K562 (cell line): ENCODE data around the gene NASP. TPM values are rescaled to one million over a fixed set of nuclear protein-coding genes. Genes with fewer than 3 reads are reported as not detected.

Experiments
- ATAC-seq: fragments of 200-7000 bp; cut with Tn5 transposase; 3 replicates; pipeline ENCODE4 v1.9.1; 2020; ENCODE audit warnings: moderate library complexity
- BruUV-seq: library from RNA; stranded (reverse); fragments of 400-500 nt; replicated peaks from 2 replicates; lab custom pipeline; 2021; lab: Mats Ljungman, UMichigan
- CTCF ChIA-PET: fragments of 300-600 bp; formaldehyde crosslinking; extraction: SDS; loops from one replicate; lab custom pipeline; 2021; ENCODE audit warnings: low intra/inter-chr PET ratio; lab: Yijun Ruan, JAX
- POLR2A ChIA-PET: fragments of 300-600, 350-650 bp; sonication (Branson Sonifier 250); formaldehyde crosslinking; extraction: SDS; loops from one replicate; lab custom pipeline; 2021; ENCODE audit warnings: antibody characterized with exemption, inconsistent platforms; lab: Yijun Ruan, JAX
- DNase-seq, 4 experiments: peaks; one replicate each; pipeline versions ENCODE4 v3.0.0 to v3.0.0-alpha.2; 2011 to 2018; ENCODE audit warnings: low spot score in 3 of 4, mixed read lengths in 3 of 4; ENCODE audit errors: extremely low read depth in 1 of 4
- FAIRE-seq: peaks from 2 replicates; lab custom pipeline; 2011; peaks lifted over from hg19 to GRCh38; lab: Jason Lieb, UNC
- H2AFZ ChIP-seq: 2 replicates; pipeline ENCODE4 v1.6.0; 2011; ENCODE audit warnings: low read depth, low read length, control low read depth, inconsistent platforms
- H3K27ac ChIP-seq: fragments of 200-600 bp; 3 replicates; pipeline ENCODE4 v1.8.0; 2011; ENCODE audit warnings: low read depth, mild to moderate bottlenecking, control low read depth, inconsistent platforms, low read length, moderate library complexity, mixed read lengths; ENCODE audit errors: extremely low read depth
- H3K27me3 ChIP-seq, 2 experiments: fragments of 300-600 bp in 1 of 2; 2 replicates in 1 of 2; 3 replicates in 1 of 2; pipeline versions ENCODE4 v1.6.0 to v1.8.0; 2011; ENCODE audit warnings: inconsistent platforms in 2 of 2, low read length in 2 of 2, mild to moderate bottlenecking in 1 of 2, mixed read lengths in 1 of 2, moderate library complexity in 1 of 2; ENCODE audit not compliant: control insufficient read depth in 2 of 2, insufficient read depth in 2 of 2
- H3K36me3 ChIP-seq: fragments of 300-600 bp; 3 replicates; pipeline ENCODE4 v1.8.0; 2011; ENCODE audit warnings: mild to moderate bottlenecking, low read length, inconsistent platforms; ENCODE audit not compliant: control insufficient read depth, insufficient read depth
- H3K4me1 ChIP-seq, 2 experiments: fragments of 200-600 bp in 1 of 2; replicated peaks in 1 of 2; 2 replicates in 1 of 2; 3 replicates in 1 of 2; pipeline versions ENCODE4 v1.5.1 to v1.8.0; 2011; ENCODE audit warnings: inconsistent platforms in 2 of 2, low read length in 2 of 2, mild to moderate bottlenecking in 1 of 2, mixed read lengths in 1 of 2, moderate library complexity in 1 of 2; ENCODE audit not compliant: control insufficient read depth in 2 of 2, insufficient read depth in 2 of 2
- H3K4me2 ChIP-seq: 2 replicates; pipeline ENCODE4 v1.6.1; 2011; ENCODE audit warnings: low read length, control low read depth, inconsistent platforms, mixed read lengths; ENCODE audit not compliant: insufficient read depth
- H3K4me3 ChIP-seq: fragments of 200-600 bp; sonication (generic), shearing (Covaris generic); 2 replicates; pipeline ENCODE4 v1.5.1; 2016; ENCODE audit warnings: control low read depth, inconsistent platforms
- H3K79me2 ChIP-seq: fragments of 200-600 bp; 3 replicates; pipeline ENCODE4 v1.8.0; 2011; ENCODE audit warnings: low read length, inconsistent platforms; ENCODE audit not compliant: control insufficient read depth, insufficient read depth
- H3K9ac ChIP-seq, 2 experiments: 2 replicates each; pipeline versions ENCODE4 v1.6.0 to v1.6.1; 2011; ENCODE audit warnings: low read depth in 2 of 2, low read length in 2 of 2, control low read depth in 1 of 2, inconsistent platforms in 1 of 2, mild to moderate bottlenecking in 1 of 2, mixed read lengths in 1 of 2; ENCODE audit not compliant: insufficient read depth in 1 of 2
- H3K9me1 ChIP-seq: one replicate; pipeline ENCODE4 v1.6.0; 2011; ENCODE audit warnings: inconsistent platforms, mild to moderate bottlenecking, low read length, moderate library complexity; ENCODE audit not compliant: control insufficient read depth, insufficient read depth
- H3K9me3 ChIP-seq: replicated peaks from 2 replicates; pipeline ENCODE4 v1.5.1; 2011; ENCODE audit warnings: low read depth, low read length, inconsistent platforms; ENCODE audit not compliant: control insufficient read depth, insufficient read depth
- H4K20me1 ChIP-seq: replicated peaks from 2 replicates; pipeline ENCODE4 v1.6.1; 2011; ENCODE audit warnings: low read length, inconsistent platforms, mixed read lengths; ENCODE audit not compliant: control insufficient read depth, insufficient read depth
- HDAC2 ChIP-seq: fragments of 450-650 bp; IDR thresholded peaks from 2 replicates; pipeline ENCODE4 v1.6.1; 2016; ENCODE audit warnings: mild to moderate bottlenecking
- PKNOX1 ChIP-seq: fragments of 450-650 bp; IDR thresholded peaks from 2 replicates; pipeline ENCODE4 v1.6.1; 2016
- WGBS: fragments of 100-300 bp; shearing (Covaris generic); methylation state at CpG from one replicate; pipeline ENCODE4 v1.1.6; 2016; ENCODE audit warnings: low coverage, mixed read lengths; ENCODE audit not compliant: insufficient coverage; ENCODE audit errors: missing lambda C conversion rate; 5-methylcytosine and 5-hydroxymethylcytosine counted together
- in situ Hi-C: fragments of 300-500 bp; cut with MboI; formaldehyde crosslinking; loops from 4 replicates; pipeline ENCODE4 v1.15.0; 2018; ENCODE audit warnings: inconsistent platforms, mixed read lengths
- intact Hi-C: fragments of 100-400 bp; cut with micrococcal nuclease; formaldehyde crosslinking; loops from 2 replicates; pipeline ENCODE4 v1.14.2; 2022
- polyA plus RNA-seq, 8 experiments: library from polyadenylated mRNA; depleted of rRNA in 4 of 8; stranded (reverse) in 5 of 8; unstranded in 3 of 8; fragments of >200 nt; fragmentation: Nextera tagmentation in 2 of 8; fragmentation: Illumina TruSeq in 1 of 8; extraction: Ambion mirVana in 2 of 8; extraction: Trizol in 1 of 8; gene quantifications; 2 replicates each; pipeline versions ENCODE4 v1.2.1 to v1.2.3, GENCODE V29; 2011 to 2014; ENCODE audit warnings: inconsistent platforms in 1 of 8, missing spikeins in 1 of 8
- total RNA-seq, 7 experiments: library from RNA; depleted of rRNA in 6 of 7; stranded (reverse); fragments of >200 nt in 6 of 7; fragmentation: Illumina TruSeq in 2 of 7; extraction: Trizol in 2 of 7; gene quantifications; 2 replicates each; pipeline versions ENCODE4 v1.2.1 to v1.2.3, GENCODE V29; 2011 to 2021; ENCODE audit warnings: low replicate concordance in 1 of 7

Gene NASP
- total and polyA plus RNA-seq, 9 of the 15 experiments (the other 6 are each of a cell fraction or from before 2014, with no cell fraction given): 199 to 578 (median 419) TPM

- in situ Hi-C loops: no loop called here
- Histone ChIP-seq H4K20me1 (no peaks in the 10 kb centered on the region), H3K79me2 (peaks cover 5% of the 10 kb centered on the region), H3K27ac (no peak overlapping the region), H3K4me1 (peaks cover 15 to 19% of the 10 kb centered on the region in 2 experiments), H3K27me3 (no peaks in the 10 kb centered on the region), H3K9me3 (no peaks in the 10 kb centered on the region), H3K4me2 (no peak overlapping the region), H3K9ac (no peak overlapping the region), H3K4me3 (no peak overlapping the region), H3K9me1 (no peaks in the 10 kb centered on the region), H2AFZ (peak overlapping the region; percentile 58), H3K36me3 (no peaks in the 10 kb centered on the region)
- WGBS: 59% methylated on average over 7 of the region's 7 CpGs
- DNase-seq: peak in 1 of 4 experiments; percentile 2
- POLR2A ChIA-PET: interaction anchor here (0.6 to 6.3 kb wide), 12 partner anchors 8 to 883 kb away, joined by 3 to 87 read pairs (median 4); partner anchors contain the start of genes CCDC163, MMACHC, NASP and PRDX1
- CTCF ChIA-PET: no interaction called here
- no TSS peak for BruUV-seq
- 0 out of 3 replicates have a peak, but pooled peaks have one; percentile 3 for ATAC-seq
- TF ChIP-seq HDAC2 (no peak), PKNOX1 (peak; percentile 50; the same call in 1 of the 2 replicates)
- TF ChIP-seq, all 486 proteins: peak for 1
- intact Hi-C loops: no loop called here
- no peak for FAIRE-seq
These were observed 38.1 kb upstream of the NASP start for GRCh38 chr1:45545553-45546310.
